Stimulated activated memory B cell treated with anti-CD40 and anti-IgM and Interleukin-4, amounts not matched to agents 10 μg/mL and 1 μg/mL and 100 μg/mL, for 72 hours (primary cell): ENCODE data around the gene ZNF655.
"Not testable (repeated sequence)": the region's sequence is repeated elsewhere in the genome, so short reads cannot be mapped to it uniquely, and the experiment has no call there.

ENCODE experiments used
- ATAC-seq: fragments of 150-1000 bp; cut with Tn5 transposase; 2 replicates; pipeline ENCODE4 v1.10.0; 2021
- H3K27ac Mint-ChIP-seq: one replicate; pipeline ENCODE4 v1.8.0; 2022; ENCODE audit warnings: mild to moderate bottlenecking, mixed read lengths
- H3K27me3 Mint-ChIP-seq: one replicate; pipeline ENCODE4 v1.8.0; 2022; ENCODE audit warnings: mixed read lengths
- H3K36me3 Mint-ChIP-seq: one replicate; pipeline ENCODE4 v1.8.0; 2022; ENCODE audit warnings: mixed read lengths
- H3K4me1 Mint-ChIP-seq: one replicate; pipeline ENCODE4 v1.8.0; 2022; ENCODE audit warnings: mixed read lengths
- H3K4me3 Mint-ChIP-seq: one replicate; pipeline ENCODE4 v1.8.0; 2022; ENCODE audit warnings: mild to moderate bottlenecking, moderate library complexity, mixed read lengths
- H3K9me3 Mint-ChIP-seq: one replicate; pipeline ENCODE4 v1.8.0; 2022; ENCODE audit warnings: mixed read lengths

ZNF655 gene

GRCh38 chr7:99558306-99559174 lies at the start of gene ZNF655:
ZNF655 (plus strand) TSS chr7:99558642; CDS start chr7:99560560, 1,918 bp downstream.
- peak within 1 kb of the TSS; percentile 94 for H3K4me3 Mint-ChIP-seq
- peak within 1 kb of the TSS; percentile 94 for H3K27ac Mint-ChIP-seq
- peaks cover 40% of the 10 kb centered on the region for H3K36me3 Mint-ChIP-seq
- peak; percentile 96 for ATAC-seq
- no peaks in the 10 kb centered on the region for H3K27me3 Mint-ChIP-seq
- H3K4me1 Mint-ChIP-seq, result peaks cover 50% of the 10 kb centered on the region
- no peaks in the 10 kb centered on the region for H3K9me3 Mint-ChIP-seq

- H3K4me1 Mint-ChIP-seq, result peaks cover 21% of the 10 kb centered on the region
- peaks cover 37% of the 10 kb centered on the region for H3K36me3 Mint-ChIP-seq
- no peaks in the 10 kb centered on the region for H3K27me3 Mint-ChIP-seq
- H3K9me3 Mint-ChIP-seq, result no peaks in the 10 kb centered on the region
- H3K4me3 Mint-ChIP-seq, result no peak overlapping the region
- ATAC-seq, result no peak
- H3K27ac Mint-ChIP-seq, result no peak overlapping the region
Measured at GRCh38 chr7:99514050-99514449, 44.4 kb upstream of the ZNF655 start.

- peaks cover 6% of the 10 kb centered on the region for H3K4me1 Mint-ChIP-seq
- no peak for ATAC-seq
- no peak overlapping the region for H3K4me3 Mint-ChIP-seq
- H3K36me3 Mint-ChIP-seq, result peaks cover 53% of the 10 kb centered on the region
- H3K27me3 Mint-ChIP-seq, result no peaks in the 10 kb centered on the region
- H3K9me3 Mint-ChIP-seq, result no peaks in the 10 kb centered on the region
- H3K27ac Mint-ChIP-seq, result no peak overlapping the region
Measured at GRCh38 chr7:99521399-99521798, 37.0 kb upstream of the ZNF655 start.

GRCh38 chr7:99525713-99526440 lies 32.6 kb upstream of the ZNF655 start:
- H3K27ac Mint-ChIP-seq, result no peak overlapping the region
- H3K27me3 Mint-ChIP-seq, result no peaks in the 10 kb centered on the region
- H3K36me3 Mint-ChIP-seq, result peaks cover 75% of the 10 kb centered on the region
- no peak overlapping the region for H3K4me3 Mint-ChIP-seq
- peaks cover 13% of the 10 kb centered on the region for H3K9me3 Mint-ChIP-seq
- ATAC-seq, result no peak
- peaks cover 4% of the 10 kb centered on the region for H3K4me1 Mint-ChIP-seq

GRCh38 chr7:99531354-99531765 lies 27.1 kb upstream of the ZNF655 start:
- Mint-ChIP-seq H3K9me3 (peaks cover 32% of the 10 kb centered on the region), H3K36me3 (peaks cover 78% of the 10 kb centered on the region), H3K27me3 (no peaks in the 10 kb centered on the region), H3K4me1 (no peaks in the 10 kb centered on the region), H3K27ac (no peak overlapping the region), H3K4me3 (no peak overlapping the region)
- ATAC-seq, result no peak

- ATAC-seq, result no peak
- H3K27ac Mint-ChIP-seq, result no peak overlapping the region
- no peaks in the 10 kb centered on the region for H3K4me1 Mint-ChIP-seq
- H3K27me3 Mint-ChIP-seq, result no peaks in the 10 kb centered on the region
- H3K4me3 Mint-ChIP-seq, result no peak overlapping the region
- peaks cover 25% of the 10 kb centered on the region for H3K9me3 Mint-ChIP-seq
- H3K36me3 Mint-ChIP-seq, result peaks cover 40% of the 10 kb centered on the region
Measured at GRCh38 chr7:99535667-99536066, 22.8 kb upstream of the ZNF655 start.

GRCh38 chr7:99539213-99539811 lies 19.1 kb upstream of the ZNF655 start:
- Mint-ChIP-seq H3K27me3 (no peaks in the 10 kb centered on the region), H3K27ac (no peak overlapping the region), H3K4me3 (no peak overlapping the region), H3K36me3 (peaks cover 24% of the 10 kb centered on the region), H3K4me1 (no peaks in the 10 kb centered on the region), H3K9me3 (peaks cover 16% of the 10 kb centered on the region)
- no peak for ATAC-seq

- Mint-ChIP-seq H3K27me3 (no peaks in the 10 kb centered on the region), H3K9me3 (peaks cover 16% of the 10 kb centered on the region), H3K4me3 (no peak overlapping the region), H3K4me1 (no peaks in the 10 kb centered on the region), H3K36me3 (peaks cover 30% of the 10 kb centered on the region), H3K27ac (no peak overlapping the region)
- ATAC-seq, result no peak
Measured at GRCh38 chr7:99540542-99540941, 17.9 kb upstream of the ZNF655 start.

GRCh38 chr7:99541212-99541611 lies 17.2 kb upstream of the ZNF655 start:
- H3K4me1 Mint-ChIP-seq, result no peaks in the 10 kb centered on the region
- no peak overlapping the region for H3K4me3 Mint-ChIP-seq
- ATAC-seq, result no peak
- H3K36me3 Mint-ChIP-seq, result peaks cover 30% of the 10 kb centered on the region
- H3K27ac Mint-ChIP-seq, result no peak overlapping the region
- H3K27me3 Mint-ChIP-seq, result no peaks in the 10 kb centered on the region
- H3K9me3 Mint-ChIP-seq, result peaks cover 12% of the 10 kb centered on the region

- Mint-ChIP-seq H3K9me3 (peaks cover 8% of the 10 kb centered on the region), H3K4me1 (no peaks in the 10 kb centered on the region), H3K36me3 (peaks cover 44% of the 10 kb centered on the region), H3K27ac (no peak overlapping the region), H3K4me3 (no peak overlapping the region), H3K27me3 (no peaks in the 10 kb centered on the region)
- no peak for ATAC-seq
Measured at GRCh38 chr7:99543081-99543671, 15.3 kb upstream of the ZNF655 start.

- no peak overlapping the region for H3K4me3 Mint-ChIP-seq
- ATAC-seq, result no peak
- H3K27me3 Mint-ChIP-seq, result no peaks in the 10 kb centered on the region
- H3K27ac Mint-ChIP-seq, result no peak overlapping the region
- H3K9me3 Mint-ChIP-seq, result peaks cover 7% of the 10 kb centered on the region
- H3K4me1 Mint-ChIP-seq, result no peaks in the 10 kb centered on the region
- peaks cover 48% of the 10 kb centered on the region for H3K36me3 Mint-ChIP-seq
Measured at GRCh38 chr7:99543916-99544315, 14.5 kb upstream of the ZNF655 start.

GRCh38 chr7:99545308-99545707 lies 13.1 kb upstream of the ZNF655 start:
- not testable (repeated sequence) for H3K4me1 Mint-ChIP-seq, ATAC-seq, H3K9me3 Mint-ChIP-seq, H3K27me3 Mint-ChIP-seq, H3K4me3 Mint-ChIP-seq, H3K27ac Mint-ChIP-seq
- H3K36me3 Mint-ChIP-seq, result peaks cover 51% of the 10 kb centered on the region

- not testable (repeated sequence) for H3K27me3 Mint-ChIP-seq, H3K9me3 Mint-ChIP-seq, H3K27ac Mint-ChIP-seq, H3K4me3 Mint-ChIP-seq, ATAC-seq
- Mint-ChIP-seq H3K4me1 (peaks cover 28% of the 10 kb centered on the region), H3K36me3 (peaks cover 42% of the 10 kb centered on the region)
Measured at GRCh38 chr7:99549545-99549944, 8.9 kb upstream of the ZNF655 start.

GRCh38 chr7:99551334-99551733 lies 7.1 kb upstream of the ZNF655 start:
- Mint-ChIP-seq H3K36me3 (peaks cover 40% of the 10 kb centered on the region), H3K9me3 (peaks cover 6% of the 10 kb centered on the region), H3K27ac (peak overlapping the region; percentile 91), H3K4me3 (peak overlapping the region; percentile 88), H3K4me1 (peaks cover 38% of the 10 kb centered on the region), H3K27me3 (no peaks in the 10 kb centered on the region)
- ATAC-seq, result no peak
